Calu3 (cell line): ENCODE data around the gene IL3. TPM values are rescaled to one million over a fixed set of nuclear protein-coding genes. Genes with fewer than 3 reads are reported as not detected.

ENCODE experiments used
- BruUV-seq: library from RNA; stranded (reverse); fragments of 400-500 nt; replicated peaks from 2 replicates; lab custom pipeline; 2021; lab: Mats Ljungman, UMichigan
- CTCF ChIA-PET: fragments of 300-600 bp; sonication (Branson Sonifier 250); formaldehyde crosslinking; loops from one replicate; lab custom pipeline; 2022; ENCODE audit warnings: antibody characterized with exemption; lab: Charles Lee
- DNase-seq: peaks from one replicate; pipeline ENCODE4 v3.0.0; 2022
- H3K27ac Mint-ChIP-seq: one replicate; pipeline ENCODE4 v1.8.0; 2022; ENCODE audit warnings: mixed read lengths; ENCODE audit not compliant: unreplicated experiment
- H3K27me3 Mint-ChIP-seq: one replicate; pipeline ENCODE4 v1.8.0; 2022; ENCODE audit warnings: mixed read lengths; ENCODE audit not compliant: unreplicated experiment
- H3K36me3 Mint-ChIP-seq: one replicate; pipeline ENCODE4 v1.8.0; 2022; ENCODE audit warnings: mild to moderate bottlenecking, moderate library complexity, mixed read lengths; ENCODE audit not compliant: insufficient read depth, unreplicated experiment
- H3K4me1 Mint-ChIP-seq: one replicate; pipeline ENCODE4 v1.8.0; 2022; ENCODE audit warnings: mild to moderate bottlenecking, low read depth, mixed read lengths; ENCODE audit not compliant: unreplicated experiment
- H3K4me3 Mint-ChIP-seq: one replicate; pipeline ENCODE4 v1.8.0; 2022; ENCODE audit warnings: mild to moderate bottlenecking, low read depth, moderate library complexity, mixed read lengths; ENCODE audit not compliant: unreplicated experiment
- H3K9me3 Mint-ChIP-seq: one replicate; pipeline ENCODE4 v1.8.0; 2022; ENCODE audit warnings: low read depth, mixed read lengths; ENCODE audit not compliant: unreplicated experiment
- CTCF ChIP-seq: fragments of 200-600 bp; IDR thresholded peaks from one replicate; pipeline ENCODE4 v1.8.0; 2022; ENCODE audit warnings: antibody characterized with exemption; ENCODE audit not compliant: unreplicated experiment
- intact Hi-C: fragments of 100-400 bp; cut with micrococcal nuclease; formaldehyde crosslinking; loops from one replicate; pipeline ENCODE4 v1.10.0; 2022; ENCODE audit not compliant: unreplicated experiment
- total RNA-seq: library from RNA; stranded (reverse); gene quantifications from 2 replicates; pipeline ENCODE4 v1.2.3, GENCODE V29; 2022

IL3 gene
- total RNA-seq, 1 experiment from 2014 or later = not detected

GRCh38 chr5:132066871-132067270, 6.4 kb downstream of the IL3 start:
- no peak for DNase-seq
- CTCF ChIA-PET = no interaction called here
- Mint-ChIP-seq H3K9me3 (no peaks in the 10 kb centered on the region), H3K27me3 (no peaks in the 10 kb centered on the region), H3K36me3 (no peaks in the 10 kb centered on the region), H3K27ac (no peak overlapping the region), H3K4me3 (no peak overlapping the region), H3K4me1 (no peaks in the 10 kb centered on the region)
- TF ChIP-seq CTCF = no peak
- no TSS peak for BruUV-seq
- intact Hi-C loops = loop anchor here (5.0 kb wide), 1 partner anchor 110 kb away; no protein-coding TSS in a partner anchor

GRCh38 chr5:132067451-132067850, 7.0 kb downstream of the IL3 start:
- TF ChIP-seq CTCF = no peak
- H3K4me1 Mint-ChIP-seq = peaks cover 2% of the 10 kb centered on the region
- intact Hi-C loops = loop anchor here (5.0 kb wide), 1 partner anchor 110 kb away; no protein-coding TSS in a partner anchor
- H3K27me3 Mint-ChIP-seq = no peaks in the 10 kb centered on the region
- no peak for DNase-seq
- no TSS peak for BruUV-seq
- H3K9me3 Mint-ChIP-seq = no peaks in the 10 kb centered on the region
- H3K4me3 Mint-ChIP-seq = no peak overlapping the region
- H3K27ac Mint-ChIP-seq = no peak overlapping the region
- CTCF ChIA-PET = no interaction called here
- no peaks in the 10 kb centered on the region for H3K36me3 Mint-ChIP-seq

GRCh38 chr5:132067941-132068808, 7.7 kb downstream of the IL3 start:
- CTCF ChIA-PET = no interaction called here
- Mint-ChIP-seq H3K27ac (no peak overlapping the region), H3K9me3 (no peaks in the 10 kb centered on the region), H3K4me1 (peaks cover 10% of the 10 kb centered on the region), H3K27me3 (no peaks in the 10 kb centered on the region), H3K36me3 (no peaks in the 10 kb centered on the region), H3K4me3 (no peak overlapping the region)
- TF ChIP-seq CTCF = no peak
- DNase-seq = no peak
- intact Hi-C loops = loop anchor here (5.0 kb wide), 1 partner anchor 109 kb away; no protein-coding TSS in a partner anchor
- BruUV-seq = no TSS peak

- no peak for TF ChIP-seq CTCF
- no peak overlapping the region for H3K4me3 Mint-ChIP-seq
- DNase-seq = no peak
- intact Hi-C loops = loop anchor here (5.0 kb wide), 1 partner anchor 108 kb away; no protein-coding TSS in a partner anchor
- no peak overlapping the region for H3K27ac Mint-ChIP-seq
- no peaks in the 10 kb centered on the region for H3K9me3 Mint-ChIP-seq
- H3K4me1 Mint-ChIP-seq = peaks cover 24% of the 10 kb centered on the region
- H3K27me3 Mint-ChIP-seq = no peaks in the 10 kb centered on the region
- no peaks in the 10 kb centered on the region for H3K36me3 Mint-ChIP-seq
- CTCF ChIA-PET = no interaction called here
- BruUV-seq = no TSS peak
Measured at GRCh38 chr5:132069561-132069960, 9.1 kb downstream of the IL3 start.
